CMK (cell line): ENCODE data around the gene GRAP2.

Source experiments
- DNase-seq: peaks from one replicate; pipeline ENCODE4 v3.0.0-alpha.2; 2010; ENCODE audit warnings: low read depth

The GRAP2 gene

GRCh38 chr22:39925909-39926679 is 25.2 kb downstream of the GRAP2 start:
- no peak for DNase-seq

DNA sequence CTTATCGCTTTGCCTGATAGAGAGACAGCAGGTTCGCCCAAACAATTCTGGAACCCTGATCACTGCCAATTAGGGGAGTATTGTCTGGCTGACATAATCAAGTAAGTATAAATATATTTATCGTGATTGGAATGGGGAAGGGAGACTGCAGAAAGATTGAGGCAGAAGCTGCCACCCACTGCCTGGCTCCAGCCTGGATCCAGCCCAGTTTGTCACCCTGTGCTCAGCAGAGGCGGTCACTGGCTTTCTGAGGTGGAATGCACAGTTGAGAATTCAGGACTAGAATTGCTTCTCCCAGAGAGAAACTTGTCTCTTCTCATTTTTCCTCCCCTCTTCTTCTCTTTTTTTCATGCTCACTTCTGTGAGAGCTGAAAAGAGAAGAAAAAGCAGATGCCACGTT is 25.9 kb downstream of the GRAP2 start:
- no peak for DNase-seq

- no peak for DNase-seq
Measured at GRCh38 chr22:39927544-39927943, 26.7 kb downstream of the GRAP2 start.

GRCh38 chr22:39928536-39929520 is 27.9 kb downstream of the GRAP2 start:
- DNase-seq, result no peak

GRCh38 chr22:39931251-39931650 is 30.4 kb downstream of the GRAP2 start:
- no peak for DNase-seq

DNA sequence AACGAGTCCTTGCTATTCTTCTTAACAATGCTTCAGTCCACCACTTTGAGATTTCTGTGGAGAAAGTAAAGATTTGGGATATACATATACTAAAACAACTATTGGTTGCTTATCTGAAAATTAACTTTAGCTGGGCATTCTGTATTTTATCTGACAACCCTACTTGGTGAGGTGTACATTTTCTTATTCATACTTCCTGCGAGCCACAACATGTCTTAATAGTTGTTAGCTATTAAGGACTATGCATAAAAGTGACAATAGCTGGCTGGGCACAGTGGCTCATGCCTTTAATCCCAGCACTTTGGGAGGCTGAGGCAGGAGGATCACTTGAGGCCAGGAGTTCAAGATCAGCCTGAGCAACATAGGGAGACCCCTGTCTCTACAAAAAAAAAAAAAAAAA is 31.3 kb downstream of the GRAP2 start:
- DNase-seq, result no peak

DNA sequence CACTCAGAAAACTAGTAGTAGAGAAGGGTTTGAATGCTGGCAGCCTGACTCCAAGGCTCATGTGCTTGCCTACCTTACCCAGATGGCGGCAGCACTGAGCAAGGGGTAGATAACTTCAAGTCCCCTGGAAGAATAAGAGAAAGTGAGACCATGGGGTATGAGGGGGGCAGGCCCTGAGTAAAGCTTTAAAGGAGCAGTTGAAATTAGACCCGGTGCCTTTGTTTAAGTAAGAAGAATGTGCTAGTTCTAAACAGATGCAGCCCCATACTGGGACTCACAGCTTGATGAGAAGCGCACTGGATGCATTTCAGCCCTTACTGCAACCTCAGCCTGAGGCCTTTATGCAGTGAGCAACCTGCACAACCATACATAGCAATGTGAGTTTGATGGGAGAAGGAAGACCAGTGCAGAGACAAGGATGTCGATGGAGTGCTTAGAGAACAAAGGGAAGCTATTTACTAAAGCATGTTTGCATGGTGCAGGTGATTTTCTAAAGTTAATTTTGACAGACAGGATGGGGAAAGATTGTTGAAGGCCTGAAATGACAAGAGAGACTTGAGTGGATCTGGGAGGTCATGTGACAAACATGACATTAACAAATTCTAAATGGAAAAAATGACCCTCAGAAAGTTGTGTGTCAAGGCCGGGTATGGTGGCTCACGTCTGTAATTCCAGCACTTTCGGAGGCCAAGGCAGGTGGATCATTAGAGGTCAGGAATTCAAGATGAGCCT is 32.2 kb downstream of the GRAP2 start:
- DNase-seq, result no peak

DNA sequence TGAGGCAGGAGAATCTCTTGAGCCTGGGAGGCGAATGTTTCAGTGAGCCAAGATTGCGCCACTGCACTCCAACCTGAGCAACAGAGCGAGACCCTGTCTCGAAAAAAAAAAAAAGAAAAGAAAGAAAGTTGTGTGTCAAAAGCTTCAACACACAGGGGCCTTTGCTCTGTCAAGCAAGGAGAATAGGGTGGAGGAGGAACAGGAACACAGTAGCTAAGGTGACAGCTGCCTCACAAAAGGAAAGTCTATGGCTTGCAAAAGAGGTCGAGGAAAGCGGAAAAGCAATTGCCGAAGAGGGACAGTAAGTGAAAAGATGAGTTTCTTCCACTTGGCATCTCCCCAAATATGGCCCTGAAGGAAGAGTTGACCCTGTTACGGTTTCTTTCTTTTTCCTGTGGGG is 32.9 kb downstream of the GRAP2 start:
- DNase-seq, result no peak

DNA sequence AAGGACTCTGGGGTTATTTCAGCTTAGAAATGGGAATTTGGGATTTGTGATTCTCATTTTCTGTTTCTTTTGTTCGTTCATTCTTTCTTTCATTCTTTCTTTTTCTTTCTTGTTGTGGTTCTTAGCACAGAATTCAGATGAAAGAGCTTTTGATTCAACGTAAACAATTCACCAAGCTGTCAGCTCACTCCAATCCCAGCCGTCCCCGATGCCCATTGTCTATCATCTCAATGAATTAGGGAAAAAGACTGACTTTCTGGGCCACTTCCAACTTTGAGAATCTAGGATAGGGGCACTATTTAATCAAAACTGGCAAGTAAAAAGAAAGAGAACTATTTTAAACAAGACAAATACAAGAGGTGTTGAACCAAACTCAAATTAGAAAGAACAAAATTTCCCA is 34.2 kb downstream of the GRAP2 start:
- no peak for DNase-seq

DNA sequence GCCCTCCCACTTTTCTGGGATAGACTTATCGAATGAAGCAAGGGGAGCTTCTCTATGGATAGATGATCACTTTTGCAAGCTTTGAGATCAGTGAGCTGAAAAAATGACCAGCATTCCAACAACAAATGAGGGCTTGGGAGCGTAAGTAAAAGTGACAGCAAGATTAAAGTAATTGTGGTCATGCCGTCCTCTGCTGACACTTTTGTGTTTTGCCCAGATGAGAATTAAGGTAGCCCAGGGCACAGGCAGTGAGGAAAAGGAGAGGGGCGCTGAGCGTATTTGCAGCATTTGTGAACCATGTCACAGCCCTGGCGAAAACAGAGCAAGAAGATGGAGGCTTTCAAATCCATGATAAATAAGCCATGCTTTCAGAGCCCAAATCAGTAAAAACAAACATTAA is 34.7 kb downstream of the GRAP2 start:
- DNase-seq, result no peak

DNA sequence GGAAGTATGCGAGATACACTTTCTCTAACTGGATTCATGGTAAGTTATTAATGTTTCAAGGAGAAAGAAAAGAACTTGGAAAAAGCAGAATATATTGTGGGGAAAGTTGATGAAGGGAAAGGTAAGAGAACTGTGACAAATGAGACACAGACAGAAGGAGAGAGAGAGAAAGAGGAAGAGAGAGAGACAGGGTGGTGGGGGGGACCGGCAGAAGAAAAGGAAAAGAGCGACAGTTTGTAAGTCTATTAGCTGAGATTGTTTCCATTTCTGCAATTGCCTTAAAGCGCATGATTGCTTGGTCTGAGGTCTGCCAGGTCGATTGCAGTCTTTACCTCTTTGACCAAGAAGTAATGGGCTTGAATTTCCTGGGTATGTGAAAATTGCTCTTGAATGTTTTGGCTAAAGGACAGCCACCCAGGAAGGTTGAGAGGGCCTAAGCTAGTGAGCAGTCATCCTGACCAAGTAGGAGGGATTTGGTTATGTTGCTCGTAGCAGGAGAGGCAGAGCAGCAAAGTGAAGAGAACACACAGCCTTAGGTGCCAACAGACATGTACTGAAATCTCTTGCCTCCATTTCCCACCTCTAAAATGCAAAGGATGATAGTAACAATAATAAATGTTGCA is 35.8 kb downstream of the GRAP2 start:
- no peak for DNase-seq

- no peak for DNase-seq
Measured at GRCh38 chr22:39937906-39938305, 37.0 kb downstream of the GRAP2 start.

DNA sequence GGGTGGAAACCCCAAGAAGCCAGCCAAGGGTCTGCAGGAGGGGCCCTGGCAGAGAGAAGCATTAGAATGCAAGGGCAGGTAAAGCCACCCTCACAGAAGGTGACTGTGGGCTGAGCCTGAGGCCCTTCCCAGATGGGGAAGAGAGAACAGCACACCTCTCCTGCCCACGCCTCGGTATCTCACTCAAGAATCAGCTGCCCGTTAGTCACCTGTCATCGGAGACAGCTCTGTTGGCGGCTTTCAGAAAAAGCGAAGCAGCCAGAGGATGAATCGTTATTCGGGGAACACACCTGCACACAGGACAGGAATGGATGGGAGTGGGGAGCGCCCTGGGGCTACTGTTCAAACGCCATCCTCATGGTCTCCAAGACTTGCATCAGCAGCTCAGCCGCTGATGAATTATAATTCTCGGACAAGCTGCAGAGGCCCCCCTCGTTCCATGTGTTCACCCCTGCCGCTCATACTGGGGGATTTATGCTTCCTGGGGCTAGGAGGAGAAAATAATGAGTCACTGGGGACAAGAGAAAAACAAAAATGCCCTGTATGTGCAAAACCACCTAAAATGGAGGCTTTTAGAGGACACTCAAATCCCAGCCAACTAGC is 37.7 kb downstream of the GRAP2 start:
- no peak for DNase-seq

DNA sequence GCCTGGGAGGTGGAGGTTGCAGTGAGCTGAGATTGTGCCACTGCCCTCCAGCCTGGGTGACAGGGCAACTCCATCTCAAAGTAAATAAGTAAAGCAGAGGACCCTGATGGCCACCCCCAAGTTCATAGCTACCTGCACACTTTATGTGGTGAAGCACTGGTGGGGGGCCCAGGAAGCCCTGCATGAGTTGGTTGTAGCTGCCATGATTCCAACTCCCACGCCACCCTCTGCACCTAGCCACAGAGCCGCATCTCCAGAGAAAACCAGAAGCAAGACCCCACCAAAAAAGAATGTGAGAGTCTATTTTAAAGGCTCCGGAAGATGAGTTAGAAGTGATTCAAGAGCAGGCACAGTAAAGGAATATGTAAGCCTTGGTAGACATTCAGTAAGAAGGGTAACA is 38.9 kb downstream of the GRAP2 start:
- DNase-seq, result no peak

DNA sequence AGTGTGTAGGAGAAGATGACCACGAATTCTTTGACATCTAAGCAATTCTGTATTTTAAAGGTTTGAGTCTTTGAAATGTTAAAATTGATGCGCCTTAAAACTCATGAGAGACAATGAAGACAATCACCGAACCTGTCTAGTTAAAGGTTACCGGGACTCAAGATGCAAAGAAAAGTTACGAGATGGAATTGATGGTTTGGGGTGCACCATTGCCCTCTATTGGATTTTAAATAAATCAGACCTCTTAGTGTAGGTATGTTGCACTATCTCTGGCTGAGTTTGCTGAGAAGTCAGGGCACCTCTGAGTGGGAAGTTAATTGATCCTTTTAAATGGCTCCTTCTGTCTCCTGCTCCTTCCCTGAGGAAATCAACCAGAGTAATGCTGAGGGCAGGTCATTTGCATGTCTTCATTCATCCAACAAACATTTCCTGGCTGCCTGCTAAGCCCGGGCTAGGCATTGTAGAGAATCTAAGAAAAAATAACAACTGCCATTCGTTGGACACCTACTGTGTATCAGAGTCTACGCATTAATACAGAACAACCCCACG is 39.9 kb downstream of the GRAP2 start:
- no peak for DNase-seq

GRCh38 chr22:39941601-39942000 is 40.7 kb downstream of the GRAP2 start:
- no peak for DNase-seq

GRCh38 chr22:39942439-39943230 is 41.8 kb downstream of the GRAP2 start:
- DNase-seq, result no peak

DNA sequence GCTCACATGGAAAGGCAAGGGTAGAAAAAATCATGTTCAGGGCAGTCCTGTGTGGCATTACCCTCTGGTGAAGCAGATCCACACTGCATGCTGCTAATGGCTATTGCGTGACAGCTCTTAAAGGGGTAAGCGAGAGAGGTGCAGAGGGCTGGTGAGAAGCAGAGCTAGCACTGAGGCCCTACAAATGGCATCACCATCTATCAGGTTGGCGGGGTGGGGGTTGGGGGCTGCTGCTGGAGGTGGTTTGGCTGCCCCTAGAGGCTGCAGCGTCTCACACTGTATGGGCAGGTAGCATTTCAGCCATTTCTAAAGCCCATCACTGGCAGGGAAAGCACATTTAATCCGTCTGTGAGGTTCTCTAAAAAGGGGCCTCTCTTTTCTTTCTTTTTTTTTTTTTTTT is 42.5 kb downstream of the GRAP2 start:
- no peak for DNase-seq

DNA sequence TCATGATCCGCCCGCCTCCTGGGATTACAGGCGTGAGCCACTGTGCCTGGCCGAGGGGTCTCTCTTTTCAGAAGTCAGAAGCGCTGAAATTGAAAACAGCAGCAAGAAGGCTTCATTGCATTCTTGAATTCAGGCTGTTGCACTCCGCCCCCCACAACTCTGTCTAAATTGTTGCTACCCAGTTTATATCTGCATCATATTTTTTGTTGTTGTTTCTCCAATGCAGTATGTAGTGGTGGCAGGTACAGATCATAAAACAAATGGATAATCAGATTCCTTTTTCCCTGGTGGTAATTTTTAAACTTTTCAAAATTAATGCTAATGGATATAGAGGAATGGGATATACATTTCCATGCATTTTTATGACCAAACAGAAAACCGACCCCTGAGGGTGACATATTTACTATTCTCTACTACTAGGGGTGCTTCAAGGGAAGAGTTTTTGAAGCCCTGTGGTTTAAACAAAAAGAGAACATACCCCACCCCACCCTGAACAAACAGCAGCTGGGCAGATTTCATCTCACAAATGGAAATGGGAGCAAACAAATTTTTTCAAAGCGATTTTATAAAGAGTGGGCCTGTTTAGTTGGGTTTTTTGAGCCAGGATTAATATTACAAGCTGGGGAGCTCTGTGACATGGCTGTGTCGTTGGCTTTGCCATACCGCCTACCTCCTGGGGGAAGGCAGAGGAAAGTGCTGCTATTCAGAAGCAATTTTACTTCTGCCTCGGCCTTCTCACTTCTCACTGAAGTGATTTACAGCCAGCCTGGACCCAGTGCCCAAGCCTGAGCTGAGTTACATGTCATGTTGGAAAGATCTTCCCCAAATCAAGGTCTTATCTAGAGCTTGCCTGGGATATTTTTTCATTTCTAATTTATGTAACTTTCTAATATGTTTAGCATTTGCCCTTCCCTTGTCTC is 43.3 kb downstream of the GRAP2 start:
- DNase-seq, result no peak
